ENCODE results near the gene PIK3C2A. TPM values are rescaled to one million over a fixed set of nuclear protein-coding genes. Genes with fewer than 3 reads are reported as not detected.
A peak's percentile ranks its signal among the peaks of the same experiment; 100 is the strongest.

Gene PIK3C2A
- total and polyA plus RNA-seq, 2 of the 13 experiments (the other 11 are each of a cell fraction or from before 2014, with no cell fraction given), result 27.5 to 49.9 TPM

DNA sequence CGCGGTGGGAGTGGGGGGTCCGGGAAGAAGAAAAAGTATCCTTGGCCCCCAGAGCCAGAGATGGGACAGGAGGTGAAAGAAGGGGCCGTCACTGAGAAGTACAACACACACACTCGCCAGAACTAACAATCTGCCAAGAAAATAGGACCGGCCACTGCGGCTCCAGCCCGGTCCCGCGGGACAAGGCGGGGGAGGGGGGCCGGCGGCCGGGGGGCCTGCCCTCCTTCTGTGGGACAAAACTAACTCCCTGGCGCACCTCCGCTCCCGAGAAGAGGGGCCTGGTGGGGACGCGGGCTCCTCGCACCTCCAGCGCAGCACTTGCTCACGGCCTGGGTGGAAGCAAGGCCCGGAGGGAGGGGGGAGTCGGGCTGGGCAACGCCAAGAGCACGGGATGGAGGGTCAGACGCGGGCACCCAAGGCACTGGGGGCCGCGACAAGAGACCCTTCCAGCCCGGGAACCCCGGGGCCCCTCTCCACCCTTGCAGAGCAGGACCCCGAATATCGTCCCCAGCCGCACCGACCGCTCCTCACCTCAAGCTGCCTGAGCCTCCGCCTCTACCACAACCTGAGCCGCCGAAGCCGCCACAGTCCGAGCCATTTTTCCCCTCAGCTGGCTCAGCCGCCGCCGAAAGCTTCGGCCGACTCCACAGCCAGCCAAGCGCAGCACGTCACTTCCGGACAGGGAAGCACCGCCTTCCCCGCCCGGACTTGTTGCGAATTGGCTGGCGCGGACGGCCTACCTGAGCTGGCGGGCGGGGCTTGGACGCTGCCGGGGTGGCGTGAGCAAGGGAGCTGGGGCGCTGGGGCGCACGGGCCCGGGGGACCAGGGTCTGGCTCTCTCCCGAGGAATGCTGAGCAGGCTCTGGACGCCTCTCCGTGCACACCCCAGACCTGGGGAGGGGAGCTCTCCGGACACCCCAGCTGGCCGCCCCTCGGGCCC is at the start of gene PIK3C2A (continued):
- TF ChIP-seq, protein P1, sequence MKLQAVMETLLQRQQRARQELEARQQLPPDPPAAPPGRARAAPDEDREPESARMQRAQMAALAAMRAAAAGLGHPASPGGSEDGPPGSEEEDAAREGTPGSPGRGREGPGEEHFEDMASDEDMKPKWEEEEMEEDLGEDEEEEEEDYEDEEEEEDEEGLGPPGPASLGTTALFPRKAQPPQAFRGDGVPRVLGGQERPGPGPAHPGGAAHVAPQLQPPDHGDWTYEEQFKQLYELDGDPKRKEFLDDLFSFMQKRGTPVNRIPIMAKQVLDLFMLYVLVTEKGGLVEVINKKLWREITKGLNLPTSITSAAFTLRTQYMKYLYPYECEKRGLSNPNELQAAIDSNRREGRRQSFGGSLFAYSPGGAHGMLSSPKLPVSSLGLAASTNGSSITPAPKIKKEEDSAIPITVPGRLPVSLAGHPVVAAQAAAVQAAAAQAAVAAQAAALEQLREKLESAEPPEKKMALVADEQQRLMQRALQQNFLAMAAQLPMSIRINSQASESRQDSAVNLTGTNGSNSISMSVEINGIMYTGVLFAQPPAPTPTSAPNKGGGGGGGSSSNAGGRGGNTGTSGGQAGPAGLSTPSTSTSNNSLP (IDR thresholded peaks at IDR 0.05; ENCODE audit: low read depth, low read length), result no peak
- TF ChIP-seq ZNF558 (CRISPR knock-in tag; IDR thresholded peaks at IDR 0.05; ENCODE audit: borderline replicate concordance), result no peak
- TF ChIP-seq ZFP37 (CRISPR knock-in tag; IDR thresholded peaks at IDR 0.05; ENCODE audit: borderline replicate concordance), result no peak
- TF ChIP-seq, protein P2, sequence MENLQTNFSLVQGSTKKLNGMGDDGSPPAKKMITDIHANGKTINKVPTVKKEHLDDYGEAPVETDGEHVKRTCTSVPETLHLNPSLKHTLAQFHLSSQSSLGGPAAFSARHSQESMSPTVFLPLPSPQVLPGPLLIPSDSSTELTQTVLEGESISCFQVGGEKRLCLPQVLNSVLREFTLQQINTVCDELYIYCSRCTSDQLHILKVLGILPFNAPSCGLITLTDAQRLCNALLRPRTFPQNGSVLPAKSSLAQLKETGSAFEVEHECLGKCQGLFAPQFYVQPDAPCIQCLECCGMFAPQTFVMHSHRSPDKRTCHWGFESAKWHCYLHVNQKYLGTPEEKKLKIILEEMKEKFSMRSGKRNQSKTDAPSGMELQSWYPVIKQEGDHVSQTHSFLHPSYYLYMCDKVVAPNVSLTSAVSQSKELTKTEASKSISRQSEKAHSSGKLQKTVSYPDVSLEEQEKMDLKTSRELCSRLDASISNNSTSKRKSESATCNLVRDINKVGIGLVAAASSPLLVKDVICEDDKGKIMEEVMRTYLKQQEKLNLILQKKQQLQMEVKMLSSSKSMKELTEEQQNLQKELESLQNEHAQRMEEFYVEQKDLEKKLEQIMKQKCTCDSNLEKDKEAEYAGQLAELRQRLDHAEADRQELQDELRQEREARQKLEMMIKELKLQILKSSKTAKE (CRISPR knock-in tag; IDR thresholded peaks at IDR 0.05; ENCODE audit: borderline replicate concordance), result 0 out of 2 replicates have a peak, but pooled peaks have one; percentile 35
- TF ChIP-seq KDM3A (CRISPR knock-in tag; IDR thresholded peaks at IDR 0.05; ENCODE audit: low read depth), result 0 out of 2 replicates have a peak, but pooled peaks have one; percentile 32
- TF ChIP-seq, protein P3, sequence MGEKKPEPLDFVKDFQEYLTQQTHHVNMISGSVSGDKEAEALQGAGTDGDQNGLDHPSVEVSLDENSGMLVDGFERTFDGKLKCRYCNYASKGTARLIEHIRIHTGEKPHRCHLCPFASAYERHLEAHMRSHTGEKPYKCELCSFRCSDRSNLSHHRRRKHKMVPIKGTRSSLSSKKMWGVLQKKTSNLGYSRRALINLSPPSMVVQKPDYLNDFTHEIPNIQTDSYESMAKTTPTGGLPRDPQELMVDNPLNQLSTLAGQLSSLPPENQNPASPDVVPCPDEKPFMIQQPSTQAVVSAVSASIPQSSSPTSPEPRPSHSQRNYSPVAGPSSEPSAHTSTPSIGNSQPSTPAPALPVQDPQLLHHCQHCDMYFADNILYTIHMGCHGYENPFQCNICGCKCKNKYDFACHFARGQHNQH (CRISPR knock-in tag; IDR thresholded peaks at IDR 0.05), result peak; percentile 52; the same call in 1 of the 2 replicates
- no peak for TF ChIP-seq ZSCAN20 (CRISPR knock-in tag; IDR thresholded peaks at IDR 0.05; ENCODE audit: borderline replicate concordance)
- no peak for TF ChIP-seq ZNF7 (CRISPR knock-in tag; IDR thresholded peaks at IDR 0.05)
- TF ChIP-seq, protein P4, sequence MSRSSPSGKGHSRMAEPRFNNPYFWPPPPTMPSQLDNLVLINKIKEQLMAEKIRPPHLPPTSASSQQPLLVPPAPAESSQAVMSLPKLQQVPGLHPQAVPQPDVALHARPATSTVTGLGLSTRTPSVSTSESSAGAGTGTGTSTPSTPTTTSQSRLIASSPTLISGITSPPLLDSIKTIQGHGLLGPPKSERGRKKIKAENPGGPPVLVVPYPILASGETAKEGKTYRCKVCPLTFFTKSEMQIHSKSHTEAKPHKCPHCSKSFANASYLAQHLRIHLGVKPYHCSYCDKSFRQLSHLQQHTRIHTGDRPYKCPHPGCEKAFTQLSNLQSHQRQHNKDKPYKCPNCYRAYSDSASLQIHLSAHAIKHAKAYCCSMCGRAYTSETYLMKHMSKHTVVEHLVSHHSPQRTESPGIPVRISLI (CRISPR knock-in tag; IDR thresholded peaks at IDR 0.05; ENCODE audit: borderline replicate concordance), result no peak
- TF ChIP-seq, protein P5, sequence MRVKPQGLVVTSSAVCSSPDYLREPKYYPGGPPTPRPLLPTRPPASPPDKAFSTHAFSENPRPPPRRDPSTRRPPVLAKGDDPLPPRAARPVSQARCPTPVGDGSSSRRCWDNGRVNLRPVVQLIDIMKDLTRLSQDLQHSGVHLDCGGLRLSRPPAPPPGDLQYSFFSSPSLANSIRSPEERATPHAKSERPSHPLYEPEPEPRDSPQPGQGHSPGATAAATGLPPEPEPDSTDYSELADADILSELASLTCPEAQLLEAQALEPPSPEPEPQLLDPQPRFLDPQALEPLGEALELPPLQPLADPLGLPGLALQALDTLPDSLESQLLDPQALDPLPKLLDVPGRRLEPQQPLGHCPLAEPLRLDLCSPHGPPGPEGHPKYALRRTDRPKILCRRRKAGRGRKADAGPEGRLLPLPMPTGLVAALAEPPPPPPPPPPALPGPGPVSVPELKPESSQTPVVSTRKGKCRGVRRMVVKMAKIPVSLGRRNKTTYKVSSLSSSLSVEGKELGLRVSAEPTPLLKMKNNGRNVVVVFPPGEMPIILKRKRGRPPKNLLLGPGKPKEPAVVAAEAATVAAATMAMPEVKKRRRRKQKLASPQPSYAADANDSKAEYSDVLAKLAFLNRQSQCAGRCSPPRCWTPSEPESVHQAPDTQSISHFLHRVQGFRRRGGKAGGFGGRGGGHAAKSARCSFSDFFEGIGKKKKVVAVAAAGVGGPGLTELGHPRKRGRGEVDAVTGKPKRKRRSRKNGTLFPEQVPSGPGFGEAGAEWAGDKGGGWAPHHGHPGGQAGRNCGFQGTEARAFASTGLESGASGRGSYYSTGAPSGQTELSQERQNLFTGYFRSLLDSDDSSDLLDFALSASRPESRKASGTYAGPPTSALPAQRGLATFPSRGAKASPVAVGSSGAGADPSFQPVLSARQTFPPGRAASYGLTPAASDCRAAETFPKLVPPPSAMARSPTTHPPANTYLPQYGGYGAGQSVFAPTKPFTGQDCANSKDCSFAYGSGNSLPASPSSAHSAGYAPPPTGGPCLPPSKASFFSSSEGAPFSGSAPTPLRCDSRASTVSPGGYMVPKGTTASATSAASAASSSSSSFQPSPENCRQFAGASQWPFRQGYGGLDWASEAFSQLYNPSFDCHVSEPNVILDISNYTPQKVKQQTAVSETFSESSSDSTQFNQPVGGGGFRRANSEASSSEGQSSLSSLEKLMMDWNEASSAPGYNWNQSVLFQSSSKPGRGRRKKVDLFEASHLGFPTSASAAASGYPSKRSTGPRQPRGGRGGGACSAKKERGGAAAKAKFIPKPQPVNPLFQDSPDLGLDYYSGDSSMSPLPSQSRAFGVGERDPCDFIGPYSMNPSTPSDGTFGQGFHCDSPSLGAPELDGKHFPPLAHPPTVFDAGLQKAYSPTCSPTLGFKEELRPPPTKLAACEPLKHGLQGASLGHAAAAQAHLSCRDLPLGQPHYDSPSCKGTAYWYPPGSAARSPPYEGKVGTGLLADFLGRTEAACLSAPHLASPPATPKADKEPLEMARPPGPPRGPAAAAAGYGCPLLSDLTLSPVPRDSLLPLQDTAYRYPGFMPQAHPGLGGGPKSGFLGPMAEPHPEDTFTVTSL (CRISPR knock-in tag; IDR thresholded peaks at IDR 0.05; ENCODE audit: borderline replicate concordance), result 0 out of 2 replicates have a peak, but pooled peaks have one; percentile 1
- TF ChIP-seq FOXC1 (CRISPR knock-in tag; IDR thresholded peaks at IDR 0.05; ENCODE audit: borderline replicate concordance), result peak; percentile 68; the same call in 1 of the 2 replicates
- 0 out of 2 replicates have a peak, but pooled peaks have one; percentile 65 for TF ChIP-seq KLF11 (CRISPR knock-in tag; IDR thresholded peaks at IDR 0.05)
- no peak for TF ChIP-seq CBX1 (IDR thresholded peaks at IDR 0.05; ENCODE audit: low read depth)

Measured in HepG2 (cell line).